Erythroblast (primary cell): ENCODE measurements around the gene PDE6H.

ENCODE experiments used
- GATA1 ChIP-seq: IDR thresholded peaks from 2 replicates; pipeline ENCODE4 v1.6.1; 2011; ENCODE audit warnings: low read depth, mild to moderate bottlenecking, control low read depth, low read length, moderate library complexity
- POLR2A ChIP-seq: IDR thresholded peaks from 2 replicates; pipeline ENCODE4 v1.6.1; 2011; ENCODE audit warnings: mild to moderate bottlenecking, low read length

- TF ChIP-seq POLR2A (no peak), GATA1 (no peak)
Measured at GRCh38 chr12:14923944-14924343, 48.9 kb upstream of the PDE6H start.
